Placental pericyte (primary cell): ENCODE data around the gene ERICH6. TPM values are rescaled to one million over a fixed set of nuclear protein-coding genes. Genes with fewer than 3 reads are reported as not detected.

Experiments used
- total RNA-seq: library from RNA; depleted of rRNA; stranded (reverse); fragments of >200 nt; gene quantifications from 2 replicates; pipeline ENCODE4 v1.2.3, GENCODE V29; 2012

Gene ERICH6
- 0.14 and 0.22 TPM in 2 replicates for total RNA-seq

GRCh38 chr3:150703756-150704344 lies at the start of gene ERICH6:
Gene ERICH6 (minus strand): TSS chr3:150703920. CDS start chr3:150703898, 22 bp downstream.

Other genes starting within 250 kb of the ERICH6 start
- gene SERP1, start 157.4 kb downstream of the ERICH6 start, total RNA-seq: 230 and 608 TPM in 2 replicates
- gene EIF2A, start 157.1 kb downstream of the ERICH6 start, total RNA-seq: 169 and 337 TPM in 2 replicates
- 167 and 324 TPM in 2 replicates for gene SELENOT, start 100.6 kb downstream of the ERICH6 start, total RNA-seq
- gene SIAH2, start 59.2 kb upstream of the ERICH6 start, total RNA-seq: 33.5 and 41.2 TPM in 2 replicates
- not detected in 2 replicates for gene MINDY4B, start 201.5 kb upstream of the ERICH6 start, total RNA-seq